Activated T-cell treated with anti-CD3 and anti-CD28 coated beads, Interleukin-2, amount 50 U/mL, for 72 hours (primary cell): ENCODE measurements around the gene POLL. TPM values are rescaled to one million over a fixed set of nuclear protein-coding genes. Genes with fewer than 3 reads are reported as not detected.
"Not testable (repeated sequence)": the region's sequence is repeated elsewhere in the genome, so short reads cannot be mapped to it uniquely, and the experiment has no call there.

Experiments used
- ATAC-seq, 2 donors: fragments of 150-1000 bp; cut with Tn5 transposase; replicated peaks in 1 of 2; 2 replicates each; pipeline ENCODE4 v1.10.0; 2021; ENCODE audit warnings: moderate library complexity in 2 of 2, mild to moderate bottlenecking in 1 of 2
- DNase-seq, 2 donors: peaks; one replicate each; pipeline ENCODE4 v3.0.0; 2021 to 2022; ENCODE audit warnings: mixed read lengths in 1 of 2
- H3K27ac Mint-ChIP-seq: one replicate; pipeline ENCODE4 v1.8.0; 2022; ENCODE audit warnings: mild to moderate bottlenecking, moderate library complexity, mixed read lengths
- H3K27me3 Mint-ChIP-seq: one replicate; pipeline ENCODE4 v1.8.0; 2022; ENCODE audit warnings: low read depth, mixed read lengths
- H3K36me3 Mint-ChIP-seq, 2 donors: one replicate each; pipeline ENCODE4 v1.8.0; 2022; ENCODE audit warnings: mixed read lengths in 2 of 2, mild to moderate bottlenecking in 1 of 2; ENCODE audit not compliant: insufficient read depth in 2 of 2
- H3K4me1 Mint-ChIP-seq: one replicate; pipeline ENCODE4 v1.8.0; 2022; ENCODE audit warnings: low read depth, mixed read lengths
- H3K4me3 Mint-ChIP-seq, 2 donors: one replicate each; pipeline ENCODE4 v1.8.0; 2022; ENCODE audit warnings: mild to moderate bottlenecking in 2 of 2, mixed read lengths in 2 of 2, moderate library complexity in 2 of 2
- H3K9me3 Mint-ChIP-seq, 2 donors: one replicate each; pipeline ENCODE4 v1.8.0; 2022; ENCODE audit warnings: mixed read lengths in 2 of 2
- total RNA-seq, 2 donors: library from RNA; stranded (reverse); gene quantifications; one replicate each; pipeline ENCODE4 v1.2.3, GENCODE V29; 2022

The POLL gene
- total RNA-seq, 2 donors from 2014 or later = 34.8 to 38.0 TPM

- H3K9me3 Mint-ChIP-seq = no peaks in the 10 kb centered on the region
- H3K36me3 Mint-ChIP-seq = no peaks in the 10 kb centered on the region
- DNase-seq (no peak), ATAC-seq (no peak)
- H3K4me1 Mint-ChIP-seq = no peaks in the 10 kb centered on the region
- H3K27ac Mint-ChIP-seq = no peak overlapping the region
- H3K4me3 Mint-ChIP-seq = no peak overlapping the region
- no peaks in the 10 kb centered on the region for H3K27me3 Mint-ChIP-seq
These were observed 9.2 kb upstream of the POLL start for GRCh38 chr10:101597091-101597900.

DNA sequence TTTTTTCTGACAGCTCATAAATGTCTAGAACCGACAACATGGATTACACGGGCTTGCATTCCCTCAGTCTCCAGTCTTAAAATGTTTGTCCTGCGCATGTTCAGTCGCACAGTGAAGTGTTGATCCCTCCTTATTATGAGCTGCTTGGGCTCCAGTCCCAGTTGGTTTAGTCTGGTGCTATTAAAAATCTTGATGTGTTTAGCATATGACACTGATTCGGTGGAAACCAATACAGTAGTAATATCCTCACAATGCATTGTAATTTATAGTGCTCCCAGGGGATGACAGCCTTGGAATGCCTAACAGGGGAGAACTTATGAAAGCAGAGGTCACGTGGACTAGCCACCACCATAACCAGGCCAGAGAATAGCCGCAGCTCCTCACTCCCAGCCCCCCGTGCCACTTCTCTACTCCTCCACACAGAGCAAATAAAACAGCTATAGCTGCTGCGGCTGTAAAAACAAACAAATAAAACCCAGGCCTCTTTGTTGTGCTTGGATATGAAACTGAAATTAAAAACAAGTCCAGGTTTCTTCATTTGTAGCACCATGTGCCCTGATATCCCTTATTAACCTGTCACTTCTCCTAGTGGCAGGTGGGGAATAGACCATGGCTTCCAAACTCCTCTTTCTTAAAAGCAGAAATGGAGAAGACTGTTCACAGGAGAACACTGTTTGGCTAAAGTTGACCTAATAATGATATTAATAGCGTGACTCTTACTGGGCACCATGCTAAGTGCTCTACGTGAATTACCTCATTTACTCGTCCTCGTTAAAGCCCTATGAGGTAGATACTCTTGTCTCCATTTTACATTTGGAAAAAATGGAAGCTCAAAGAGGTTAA is 7.8 kb upstream of the POLL start:
- H3K36me3 Mint-ChIP-seq = no peaks in the 10 kb centered on the region
- no peak for ATAC-seq
- no peak overlapping the region for H3K4me3 Mint-ChIP-seq
- H3K27me3 Mint-ChIP-seq = no peaks in the 10 kb centered on the region
- H3K9me3 Mint-ChIP-seq = no peaks in the 10 kb centered on the region
- H3K27ac Mint-ChIP-seq = no peak overlapping the region
- H3K4me1 Mint-ChIP-seq = no peaks in the 10 kb centered on the region
- DNase-seq = no peak

DNA sequence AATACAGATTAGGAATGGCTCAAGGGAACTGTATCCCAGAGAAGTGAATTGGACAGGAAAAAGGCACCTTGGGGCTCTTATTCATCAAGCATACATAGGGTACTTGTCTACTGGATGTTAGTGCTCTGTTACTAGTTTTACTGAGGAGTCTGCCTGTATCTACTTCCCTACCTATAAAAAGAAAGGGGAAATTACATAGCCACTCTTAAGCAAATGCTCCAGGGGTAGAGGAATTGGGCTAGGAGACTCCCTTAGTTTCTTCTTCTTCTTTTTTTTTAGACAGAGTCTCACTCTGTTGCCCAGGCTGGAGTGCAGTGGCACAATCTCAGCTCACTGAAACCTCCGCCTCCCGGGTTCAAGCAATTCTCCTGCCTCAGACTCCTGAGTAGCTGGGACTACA is 5.3 kb upstream of the POLL start:
- H3K4me1 Mint-ChIP-seq, H3K36me3 Mint-ChIP-seq, DNase-seq, H3K27me3 Mint-ChIP-seq, H3K4me3 Mint-ChIP-seq, ATAC-seq, H3K9me3 Mint-ChIP-seq, H3K27ac Mint-ChIP-seq: not testable (repeated sequence)

DNA sequence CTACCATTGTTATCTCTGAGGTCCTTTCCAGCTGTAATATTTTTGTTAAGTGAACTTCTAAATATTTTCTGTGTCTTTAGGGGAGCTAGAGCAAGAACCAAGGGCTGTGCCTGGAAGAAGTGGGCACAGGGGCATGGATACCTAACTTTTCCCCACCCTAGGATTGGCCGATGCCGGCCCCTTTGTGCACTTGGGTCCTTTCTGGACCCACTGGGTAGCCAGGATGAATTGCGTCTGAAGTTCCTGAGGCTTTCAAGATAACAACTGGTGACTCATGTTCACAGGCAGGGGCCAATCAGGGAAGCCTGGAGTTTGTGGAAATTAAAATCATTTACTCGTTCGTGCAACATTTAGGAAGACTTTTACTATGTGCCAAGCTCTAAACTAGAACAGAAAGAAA is 822 bp upstream of the POLL start:
- H3K27ac Mint-ChIP-seq = peak overlapping the region; percentile 68
- H3K36me3 Mint-ChIP-seq = peaks cover 2 to 3% of the 10 kb centered on the region in 2 donors
- peak overlapping the region; percentile 95 to 96 for H3K4me3 Mint-ChIP-seq
- ATAC-seq (no peak), DNase-seq (no peak)
- H3K4me1 Mint-ChIP-seq = peaks cover 24% of the 10 kb centered on the region
- H3K27me3 Mint-ChIP-seq = no peaks in the 10 kb centered on the region
- H3K9me3 Mint-ChIP-seq = no peaks in the 10 kb centered on the region

DNA sequence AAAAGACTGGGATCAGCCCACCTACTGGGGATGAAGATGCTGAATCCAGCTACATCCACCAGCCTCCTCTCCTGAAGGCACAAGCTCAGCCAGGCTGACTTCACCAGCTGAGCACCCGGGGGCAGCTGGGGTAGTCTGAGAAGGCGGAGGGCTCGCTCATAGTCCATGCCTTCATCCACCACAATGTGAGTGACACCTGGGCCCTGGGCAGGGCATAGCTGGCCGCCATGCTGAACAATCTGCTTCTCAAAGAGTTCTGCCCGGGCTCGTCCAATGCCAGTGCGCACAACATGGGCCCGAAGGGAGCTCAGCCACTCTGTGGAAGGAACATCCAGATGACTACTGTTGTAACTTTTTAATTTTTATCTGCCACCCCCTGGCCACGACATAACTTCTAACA is 2.2 kb downstream of the POLL start:
- DNase-seq = no peak
- no peak overlapping the region for H3K4me3 Mint-ChIP-seq
- no peaks in the 10 kb centered on the region for H3K9me3 Mint-ChIP-seq
- H3K27me3 Mint-ChIP-seq = no peaks in the 10 kb centered on the region
- H3K4me1 Mint-ChIP-seq = peaks cover 24% of the 10 kb centered on the region
- H3K36me3 Mint-ChIP-seq = peaks cover 4 to 5% of the 10 kb centered on the region in 2 donors
- ATAC-seq = no peak
- H3K27ac Mint-ChIP-seq = no peak overlapping the region

DNA sequence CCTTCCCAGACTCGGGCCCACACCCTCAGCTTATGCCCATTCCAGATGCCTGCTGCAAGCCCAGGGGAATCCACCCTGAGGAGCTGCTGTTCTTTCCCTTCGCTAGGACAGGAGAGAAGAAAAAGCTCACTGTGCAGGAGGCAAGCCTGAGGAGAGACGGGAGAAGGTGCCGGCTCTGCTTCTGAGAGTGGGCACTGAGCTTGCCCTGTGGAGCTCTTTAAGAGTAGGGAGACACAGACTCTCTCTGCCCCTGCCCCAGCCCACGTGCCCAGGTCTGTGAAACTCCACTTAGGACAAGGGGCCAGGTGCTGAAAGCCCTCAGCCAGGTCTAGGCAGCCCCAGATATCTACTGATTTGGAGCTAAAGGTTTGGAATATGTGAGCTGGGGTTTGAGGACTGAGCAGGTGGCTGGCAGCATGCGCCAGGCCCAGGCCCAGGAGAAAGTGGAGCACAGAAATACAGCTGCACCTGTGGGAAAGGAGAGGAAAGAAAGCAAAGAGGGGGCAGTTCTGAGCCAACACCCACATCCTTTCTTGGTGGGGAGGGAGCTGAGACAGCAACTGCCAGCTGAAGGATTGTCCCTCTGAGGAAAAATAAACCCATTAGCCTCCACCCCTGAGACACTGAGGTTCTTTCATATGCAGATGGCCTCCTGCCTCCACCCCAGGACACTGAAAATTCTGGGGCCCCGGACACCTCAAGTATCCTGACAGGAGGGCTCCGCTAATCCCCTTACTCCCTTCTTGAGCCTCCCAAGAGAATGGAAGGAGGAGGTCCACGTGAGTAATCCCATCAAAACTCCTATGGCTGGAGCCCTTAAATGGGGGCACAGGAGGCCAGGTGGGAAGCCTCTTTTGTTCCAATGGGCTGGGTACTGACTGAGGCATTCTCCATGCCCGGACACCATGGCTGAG is 7.3 kb downstream of the POLL start:
- no peaks in the 10 kb centered on the region for H3K9me3 Mint-ChIP-seq
- H3K27ac Mint-ChIP-seq = no peak overlapping the region
- no peaks in the 10 kb centered on the region for H3K27me3 Mint-ChIP-seq

GRCh38 chr10:101579516-101579870 is 8.6 kb downstream of the POLL start:
- Mint-ChIP-seq H3K36me3 (peaks cover 4 to 6% of the 10 kb centered on the region in 2 donors), H3K27me3 (no peaks in the 10 kb centered on the region), H3K9me3 (no peaks in the 10 kb centered on the region), H3K27ac (no peak overlapping the region), H3K4me3 (no peak overlapping the region), H3K4me1 (no peaks in the 10 kb centered on the region)
- ATAC-seq (no peak), DNase-seq (no peak)

More for the DNA sequence above, 7.3 kb downstream of the POLL start:
- ATAC-seq = no peak
- Mint-ChIP-seq H3K36me3 (peaks cover 4 to 6% of the 10 kb centered on the region in 2 donors), H3K4me1 (no peaks in the 10 kb centered on the region), H3K4me3 (no peak overlapping the region)
- DNase-seq = no peak

- Mint-ChIP-seq H3K4me3 (no peak overlapping the region), H3K4me1 (no peaks in the 10 kb centered on the region), H3K36me3 (peaks cover 2 to 3% of the 10 kb centered on the region in 2 donors), H3K27ac (no peak overlapping the region), H3K27me3 (no peaks in the 10 kb centered on the region), H3K9me3 (no peaks in the 10 kb centered on the region)
- DNase-seq = no peak
- no peak for ATAC-seq
These were observed 9.1 kb downstream of the POLL start for GRCh38 chr10:101578803-101579515.

DNA sequence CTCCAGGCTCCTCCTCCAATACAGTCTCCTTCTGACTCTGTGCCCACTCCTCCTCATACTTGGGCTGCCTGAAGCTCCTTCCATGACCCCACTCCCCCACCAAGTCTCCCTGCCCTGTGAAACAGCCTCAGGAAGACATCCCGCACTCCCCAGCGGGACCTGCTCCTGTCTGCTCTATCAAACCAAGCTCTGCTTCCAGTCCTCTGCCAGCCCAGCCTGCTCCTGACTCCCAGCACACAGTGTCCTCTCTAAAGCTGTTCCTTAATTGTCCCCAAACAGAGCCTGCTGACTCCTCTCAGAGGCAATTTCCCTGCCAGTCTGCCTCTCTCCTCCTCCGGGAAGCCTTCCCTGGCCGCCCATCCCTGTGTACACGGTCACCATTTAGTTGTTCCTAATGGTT is 9.9 kb downstream of the POLL start:
- Mint-ChIP-seq H3K4me3 (no peak overlapping the region), H3K27ac (no peak overlapping the region), H3K9me3 (no peaks in the 10 kb centered on the region), H3K36me3 (peaks cover 0 to 3% of the 10 kb centered on the region in 2 donors), H3K27me3 (no peaks in the 10 kb centered on the region), H3K4me1 (no peaks in the 10 kb centered on the region)
- no peak for DNase-seq
- ATAC-seq = no peak

- Mint-ChIP-seq H3K27ac (no peak overlapping the region), H3K9me3 (no peaks in the 10 kb centered on the region), H3K4me1 (no peaks in the 10 kb centered on the region), H3K36me3 (peaks cover 0 to 1% of the 10 kb centered on the region in 2 donors), H3K27me3 (no peaks in the 10 kb centered on the region), H3K4me3 (no peak overlapping the region)
- DNase-seq (no peak), ATAC-seq (no peak)
These were observed 10.8 kb downstream of the POLL start for GRCh38 chr10:101577121-101577871.

DNA sequence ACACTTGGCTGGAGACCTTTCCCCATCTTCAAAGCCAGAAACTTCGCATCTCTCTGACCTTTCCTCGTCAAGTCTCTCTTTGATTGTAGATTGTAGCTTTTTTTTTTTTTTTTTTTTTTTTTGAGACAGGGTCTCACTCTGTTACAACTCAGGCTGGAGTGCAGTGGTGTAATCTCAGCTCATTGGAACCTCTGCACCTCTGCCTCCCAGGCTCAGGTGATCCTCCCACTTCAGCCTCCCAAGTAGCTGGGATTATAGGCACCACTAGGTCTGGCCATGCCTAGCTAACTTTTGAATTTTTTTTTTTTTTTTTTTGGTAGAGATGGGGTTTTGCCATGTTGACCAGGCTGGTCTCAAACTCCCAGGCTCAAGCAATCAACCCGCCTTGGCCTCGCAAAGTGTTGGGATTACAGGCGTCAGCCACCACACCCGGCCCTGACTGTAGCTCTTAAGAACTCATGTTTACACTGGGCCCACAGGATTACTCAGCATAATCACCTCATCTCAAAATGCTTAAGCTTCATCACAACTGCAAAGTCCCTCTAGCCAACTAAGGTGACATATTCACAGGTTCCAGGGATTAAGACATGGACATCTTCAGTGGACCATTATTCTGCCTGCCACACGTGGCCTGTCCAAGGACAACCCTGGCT is 11.7 kb downstream of the POLL start:
- no peaks in the 10 kb centered on the region for H3K9me3 Mint-ChIP-seq
- H3K4me1 Mint-ChIP-seq = no peaks in the 10 kb centered on the region
- peaks cover 0 to 1% of the 10 kb centered on the region in 2 donors for H3K36me3 Mint-ChIP-seq
- H3K4me3 Mint-ChIP-seq = no peak overlapping the region
- H3K27me3 Mint-ChIP-seq = no peaks in the 10 kb centered on the region
- H3K27ac Mint-ChIP-seq = no peak overlapping the region
- DNase-seq (no peak), ATAC-seq (no peak)
